DMS53 treated with DMSO at 0.1 percent for 48 hours (cell line): ENCODE measurements around the gene CFAP210.
A peak's percentile ranks its signal among the peaks of the same experiment; 100 is the strongest.

Experiments used
- DNase-seq: peaks from one replicate; lab custom pipeline; 2025; ENCODE audit not compliant: unreplicated experiment; lab: John Stamatoyannopoulos, UW

CFAP210 gene

DNA sequence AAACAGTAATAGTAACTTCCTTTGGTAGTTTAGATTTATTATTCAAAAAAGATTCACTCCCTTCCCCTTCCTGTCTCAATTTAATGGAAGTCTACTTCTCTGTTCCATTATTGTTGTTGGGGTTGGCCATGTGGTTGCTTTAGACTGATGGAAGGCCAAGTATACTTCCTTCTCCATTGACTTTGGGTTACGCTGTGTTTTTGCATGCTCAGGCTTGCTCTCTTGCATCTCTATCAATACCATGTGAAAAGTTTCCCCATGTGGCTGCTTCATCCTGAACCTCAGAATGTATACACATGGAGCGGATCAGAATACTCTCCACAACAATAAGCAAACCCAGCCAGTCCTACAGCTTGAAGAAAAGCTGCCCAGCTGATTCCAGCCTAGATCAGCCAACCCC, 20.3 kb downstream of the CFAP210 start:
- DNase-seq: no peak

DNA sequence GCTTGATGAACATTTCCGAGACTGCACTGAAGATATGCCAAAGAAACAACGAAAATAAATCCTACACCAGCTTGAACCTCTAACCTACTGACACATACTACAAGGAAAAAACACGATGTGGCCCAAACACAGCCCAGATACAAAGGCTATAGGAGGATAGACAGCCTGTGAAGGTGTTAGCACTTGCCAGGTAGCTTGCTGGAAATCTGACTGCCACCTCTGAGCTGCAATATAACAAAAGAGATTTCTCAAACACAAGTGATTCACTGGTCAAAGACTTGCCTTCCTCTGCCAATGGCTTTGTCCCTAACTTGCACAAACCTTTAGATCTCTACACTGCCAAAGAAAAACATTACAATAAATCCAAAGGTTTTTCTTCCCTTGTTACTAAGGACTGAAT, 21.1 kb downstream of the CFAP210 start:
- no peak for DNase-seq

DNA sequence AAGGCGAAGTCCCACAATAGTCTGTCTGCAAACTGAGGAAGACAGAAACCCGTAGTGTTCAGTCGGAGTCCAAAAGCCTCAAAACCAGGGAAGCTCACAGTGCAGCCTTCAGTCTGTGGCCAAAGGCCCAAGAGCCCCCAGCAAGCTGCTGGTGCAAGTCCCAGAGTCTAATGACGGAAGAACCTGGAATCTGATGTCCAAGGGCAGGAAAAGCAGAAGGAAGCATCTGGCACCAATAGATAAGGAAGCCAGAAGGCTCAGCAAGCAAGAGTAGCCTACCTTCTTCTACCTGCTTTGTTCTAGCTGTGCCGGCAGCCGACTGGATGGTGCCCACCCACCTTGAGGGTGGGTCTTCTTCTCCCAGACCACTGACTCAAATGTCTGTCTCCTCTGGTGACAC, 21.8 kb downstream of the CFAP210 start:
- DNase-seq: no peak

DNA sequence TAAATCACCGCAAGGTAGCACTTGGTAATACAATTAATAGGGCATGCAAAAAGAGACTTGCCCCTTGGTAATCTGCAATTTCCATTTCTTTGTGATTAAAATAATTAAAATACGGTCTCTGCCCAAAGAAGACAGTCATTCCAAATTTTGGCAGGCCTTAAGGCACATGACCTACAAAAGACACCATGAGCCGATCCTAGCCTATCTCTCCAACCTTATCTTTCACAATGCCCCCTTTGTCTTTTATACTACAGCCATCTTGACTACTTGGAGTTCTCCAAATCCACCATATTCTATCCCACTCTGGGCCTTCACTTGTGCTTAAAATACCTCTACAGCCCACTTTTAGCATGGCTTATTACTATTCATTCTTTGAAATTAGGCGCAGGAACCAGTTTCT, 23.3 kb downstream of the CFAP210 start:
- DNase-seq: no peak

DNA sequence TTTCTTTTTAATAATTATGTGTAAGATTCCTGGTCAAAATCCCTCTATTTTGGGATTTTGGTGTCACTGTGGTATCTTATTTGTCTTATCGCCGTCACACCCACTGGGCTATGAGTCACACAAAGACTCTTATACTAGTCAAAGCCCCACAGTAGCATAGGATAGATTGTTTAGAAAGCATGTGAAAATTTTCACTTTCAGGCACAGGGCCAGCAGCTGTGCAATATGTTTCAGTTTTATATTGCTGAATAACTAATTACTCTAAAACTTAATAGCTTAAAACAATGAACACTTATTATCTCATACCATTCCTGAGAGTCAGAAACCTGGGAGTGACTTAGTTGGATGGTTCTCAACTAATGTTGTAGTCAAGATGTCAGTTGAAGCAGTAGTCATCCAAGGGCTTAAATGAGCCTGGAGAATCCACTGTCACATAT, 24.0 kb downstream of the CFAP210 start:
- no peak for DNase-seq

DNA sequence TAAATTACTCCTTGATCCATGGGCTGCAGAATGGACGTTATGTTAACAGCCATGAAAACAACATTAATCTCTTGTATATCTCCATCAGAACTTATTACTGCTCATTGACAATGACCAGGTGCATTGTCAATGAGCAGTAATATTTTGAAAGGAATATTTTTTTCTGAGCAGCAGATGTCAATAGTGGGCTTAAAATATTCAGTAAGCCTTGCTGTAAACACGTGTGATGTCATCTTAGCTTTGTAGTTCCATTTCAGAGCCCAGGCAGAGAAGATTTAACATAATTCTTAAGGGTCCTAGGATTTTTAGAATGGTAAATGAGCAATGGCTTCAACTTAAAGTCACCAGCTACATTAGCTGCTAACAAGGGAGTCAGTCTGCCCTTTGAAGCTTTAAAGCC, 26.6 kb downstream of the CFAP210 start:
- DNase-seq: no peak

DNA sequence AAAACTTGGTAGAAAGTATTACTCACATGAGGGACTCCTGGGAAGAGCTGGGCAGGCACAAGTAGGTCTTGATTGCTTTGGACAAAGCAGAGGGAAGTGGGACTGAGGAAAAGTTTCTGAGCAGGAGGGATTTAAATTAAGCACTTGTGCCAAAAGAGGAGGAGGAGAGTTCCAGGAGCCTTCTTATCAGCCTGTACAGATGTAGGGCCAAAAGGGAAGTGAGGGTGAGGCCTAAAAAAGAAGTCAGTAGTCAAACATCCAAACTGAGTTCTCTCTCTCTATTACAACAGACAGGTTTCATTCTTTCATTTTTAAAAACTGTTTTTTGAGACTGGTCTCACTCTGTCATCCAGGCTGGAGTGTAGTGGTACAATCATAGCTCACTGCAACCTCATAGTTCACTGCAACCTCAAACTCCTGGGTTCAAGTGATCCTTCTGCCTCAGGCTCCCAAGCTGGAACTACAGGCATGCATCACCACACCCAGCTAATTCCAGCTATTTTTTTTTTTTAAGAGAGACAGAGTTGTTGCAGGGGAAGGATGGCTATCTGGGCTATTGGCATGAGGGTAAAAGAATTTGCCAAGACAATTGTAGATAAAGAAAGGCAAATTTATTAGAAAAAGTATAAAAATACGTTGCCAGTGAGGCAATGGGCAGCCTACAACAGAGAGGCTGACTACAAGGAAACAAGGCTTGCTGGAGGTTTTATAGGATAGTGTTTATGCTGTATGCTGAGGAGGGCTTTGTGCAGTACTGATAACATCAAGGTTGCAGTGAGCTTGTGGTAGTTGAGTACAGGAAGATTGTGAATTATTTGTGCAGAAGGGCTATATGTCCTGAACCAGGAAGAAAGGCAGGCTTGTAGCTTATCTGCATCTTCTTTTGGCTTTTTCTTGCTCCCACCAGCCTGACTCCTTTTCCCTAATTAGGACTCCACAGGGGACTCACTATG, 29.0 kb downstream of the CFAP210 start:
- no peak for DNase-seq

DNA sequence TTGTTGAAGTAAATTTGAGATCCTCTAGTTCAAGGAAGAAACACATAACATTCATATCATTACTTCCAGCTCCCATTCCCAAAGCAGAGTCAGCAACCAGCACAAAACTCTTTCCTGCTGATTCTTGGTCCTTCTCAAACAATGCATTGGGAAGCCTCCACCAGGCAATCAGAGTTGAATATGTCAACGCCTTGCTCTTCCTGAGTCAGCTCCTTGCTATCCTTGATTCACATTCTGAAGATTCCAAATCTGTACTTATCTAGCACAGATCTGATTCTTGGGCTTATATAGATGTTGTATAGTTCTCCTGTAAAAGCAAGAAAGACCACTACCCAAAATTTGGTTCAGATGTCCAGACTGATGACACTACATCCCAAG, 29.6 kb downstream of the CFAP210 start:
- no peak for DNase-seq

DNA sequence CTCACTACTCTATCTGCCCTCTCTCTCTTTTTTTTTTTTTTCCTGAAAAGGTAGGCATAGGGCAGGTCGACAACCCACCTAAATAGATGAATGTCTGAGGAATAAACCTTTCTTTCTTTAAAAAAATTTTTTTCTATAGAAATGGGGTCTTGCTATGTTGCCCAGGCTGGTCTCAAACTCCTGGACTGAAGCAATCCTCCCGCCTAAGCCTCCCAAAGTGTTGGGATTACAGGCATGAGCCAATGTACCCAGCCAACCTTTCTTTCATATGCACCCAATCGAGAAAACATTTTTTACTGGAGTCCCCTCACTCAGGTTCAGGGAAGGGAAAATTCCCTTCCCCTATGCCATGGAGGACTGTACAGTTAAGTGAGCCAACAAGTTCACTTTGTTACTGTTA, 31.0 kb downstream of the CFAP210 start:
- no peak for DNase-seq

DNA sequence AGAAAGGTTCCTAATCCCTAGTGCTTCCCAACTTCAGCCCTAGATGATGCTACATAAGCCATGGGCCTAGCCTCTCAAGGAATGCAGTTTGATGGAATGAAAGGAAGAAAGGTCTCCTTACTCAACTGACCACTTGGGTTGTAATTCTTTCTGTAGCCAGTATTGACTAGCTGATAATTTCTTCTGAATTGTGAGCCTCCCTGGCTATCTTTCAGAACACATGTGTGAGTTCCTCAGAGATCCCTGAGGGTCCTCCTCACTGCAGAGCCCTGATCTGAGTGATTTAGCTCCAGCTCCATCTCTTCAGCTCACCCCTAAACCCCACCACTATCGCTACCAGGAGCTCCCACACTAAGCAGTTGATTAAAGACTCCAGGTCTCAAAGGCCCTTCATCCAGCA, 31.5 kb downstream of the CFAP210 start:
- no peak for DNase-seq

DNA sequence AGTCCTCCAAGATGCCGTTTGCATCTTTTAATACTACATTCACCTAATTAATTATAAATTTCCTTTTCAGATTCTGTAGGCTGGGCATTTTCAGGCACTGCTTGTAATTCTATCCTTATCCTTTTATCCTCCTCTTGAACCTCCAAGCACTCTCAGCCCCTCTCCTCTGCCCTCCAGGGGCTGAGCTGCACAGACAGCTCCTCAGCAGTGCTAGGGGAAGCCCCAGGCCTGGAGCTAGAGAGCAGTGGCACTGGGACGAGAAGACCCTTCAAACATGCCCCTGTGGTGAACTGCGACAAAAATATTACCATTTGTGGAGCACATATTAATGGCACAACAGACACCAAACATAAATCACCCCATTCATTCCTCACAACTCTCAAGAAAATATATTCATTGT, 32.9 kb downstream of the CFAP210 start:
- no peak for DNase-seq

DNA sequence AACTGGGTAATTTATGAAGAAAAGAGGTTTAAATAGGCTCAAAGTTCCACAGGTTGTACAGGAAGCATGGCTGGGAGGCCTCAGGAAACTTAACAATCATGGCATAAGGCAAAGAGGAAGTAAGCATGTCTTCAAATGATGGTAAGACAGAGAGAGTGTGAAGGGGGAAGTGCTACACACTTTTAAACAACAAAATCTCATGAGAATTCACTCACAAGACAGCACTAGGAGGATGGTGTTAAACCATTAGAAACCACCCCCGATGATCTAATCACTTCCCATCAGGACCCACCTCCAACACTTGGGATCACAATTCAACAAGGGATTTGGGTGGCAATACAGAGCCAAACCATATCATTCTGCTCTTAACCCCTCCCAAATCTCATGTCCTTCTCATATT, 34.9 kb downstream of the CFAP210 start:
- DNase-seq: no peak

DNA sequence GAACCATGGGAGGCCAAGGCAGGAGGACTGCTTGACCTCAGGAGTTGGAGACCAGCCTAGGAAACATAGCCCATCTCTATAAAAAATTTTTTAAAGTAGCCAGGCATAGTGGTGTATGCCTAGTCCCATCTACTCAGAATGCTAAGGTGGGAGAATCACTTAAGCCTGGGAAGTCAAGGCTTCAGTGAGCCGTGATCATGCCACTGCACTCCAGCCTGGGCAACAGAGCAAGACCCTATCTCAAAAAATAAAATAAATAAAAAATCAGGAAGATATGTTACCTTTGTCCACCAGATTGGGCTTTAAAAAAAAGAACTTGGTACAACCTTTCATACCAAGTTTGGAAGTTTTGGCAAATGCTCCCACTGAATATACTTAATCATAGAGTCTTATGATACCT, 35.3 kb downstream of the CFAP210 start:
- no peak for DNase-seq

DNA sequence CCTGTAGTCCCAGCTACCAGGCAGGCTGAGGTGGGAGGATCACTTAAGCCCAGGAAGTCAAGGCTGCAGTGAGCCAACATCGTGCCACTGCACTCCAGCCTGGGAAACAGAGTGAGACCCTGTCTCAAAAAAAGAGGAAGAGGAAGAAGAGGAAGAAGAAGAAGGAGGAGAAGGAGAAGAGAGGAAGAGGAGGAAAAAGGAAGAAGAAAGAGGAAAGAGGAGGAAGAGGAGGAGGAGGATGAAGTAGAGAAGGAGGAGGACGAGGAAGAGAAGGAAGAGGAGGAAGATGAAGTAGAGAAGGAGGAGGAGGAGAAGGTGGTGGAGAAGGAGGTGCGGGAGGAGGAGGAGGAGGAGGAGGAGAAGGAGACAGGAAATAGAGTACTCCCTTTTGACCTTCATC, 38.0 kb downstream of the CFAP210 start:
- no peak for DNase-seq

DNA sequence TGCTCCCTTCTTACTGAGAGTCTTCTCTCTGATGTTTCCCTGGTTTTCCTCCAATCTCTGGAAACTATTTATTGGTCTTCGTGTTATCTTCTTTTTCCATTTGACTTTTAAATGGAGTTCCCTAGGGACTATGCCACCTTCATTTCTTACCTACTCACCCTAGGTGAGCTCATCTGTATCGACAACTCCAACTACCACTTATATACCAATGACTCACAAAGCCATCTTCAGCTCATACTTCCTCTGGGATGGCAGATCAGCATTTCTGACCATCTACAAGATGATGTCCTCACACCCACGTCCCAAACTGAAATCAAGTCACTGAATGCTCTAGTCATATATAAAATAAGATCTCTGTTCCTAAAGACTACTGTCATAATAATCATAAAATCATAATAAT, 40.6 kb downstream of the CFAP210 start:
- peak; percentile 51 for DNase-seq

DNA sequence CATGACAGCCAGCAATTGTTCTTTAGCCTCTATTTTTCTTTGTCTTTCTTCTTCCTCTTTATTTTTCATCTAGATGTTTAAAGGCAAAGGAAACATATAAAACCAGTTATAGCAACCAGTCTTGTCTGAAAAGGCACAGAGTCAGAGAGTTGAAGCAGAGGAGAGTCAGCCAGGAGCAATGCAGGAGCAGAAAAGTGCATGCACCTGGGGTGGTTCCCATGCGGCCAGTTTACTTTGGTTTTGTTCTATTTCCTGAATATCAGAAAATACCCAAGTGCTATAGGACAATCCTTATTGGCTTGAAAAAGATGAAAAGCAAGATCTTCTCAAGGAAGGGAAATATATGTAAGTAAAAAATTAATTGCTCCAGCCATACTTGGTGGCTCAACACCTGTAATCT, 44.9 kb downstream of the CFAP210 start:
- DNase-seq: no peak

DNA sequence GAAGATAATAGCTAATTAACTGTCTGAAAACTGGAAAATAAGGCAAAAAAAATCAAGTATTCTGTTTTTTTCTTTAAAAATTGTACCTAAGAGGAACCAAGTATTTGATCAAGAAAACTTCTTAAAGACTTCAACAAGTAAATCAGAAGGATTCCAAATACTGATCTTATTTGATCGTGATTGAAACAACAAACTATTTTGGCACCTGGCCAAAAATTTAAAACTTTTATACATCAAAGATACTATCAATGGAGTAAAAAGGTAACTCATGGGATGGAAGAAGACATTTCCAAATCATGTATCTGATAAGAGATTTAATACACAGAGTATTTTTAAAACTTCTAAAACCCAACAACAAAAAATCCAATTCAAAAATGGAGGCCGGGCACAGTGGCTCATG, 46.7 kb downstream of the CFAP210 start:
- DNase-seq: no peak

DNA sequence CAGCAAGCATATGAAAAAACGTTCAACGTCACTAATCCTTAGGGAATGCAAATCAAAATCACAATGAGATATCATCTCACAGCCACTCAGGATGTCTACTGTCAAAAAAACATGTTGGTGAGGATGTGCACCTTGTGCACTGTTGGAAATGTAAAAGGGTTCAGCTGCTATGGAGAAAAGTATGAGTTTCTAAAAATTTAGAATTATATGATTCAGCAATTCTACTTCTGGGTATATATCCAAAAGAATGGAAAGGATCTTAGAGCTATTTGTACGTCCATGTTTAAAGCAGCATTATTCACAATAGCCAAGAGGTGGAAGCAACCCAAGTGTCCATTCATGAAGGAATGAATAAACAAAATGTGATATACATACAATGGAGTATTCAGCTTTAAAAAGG, 50.0 kb downstream of the CFAP210 start:
- no peak for DNase-seq

DNA sequence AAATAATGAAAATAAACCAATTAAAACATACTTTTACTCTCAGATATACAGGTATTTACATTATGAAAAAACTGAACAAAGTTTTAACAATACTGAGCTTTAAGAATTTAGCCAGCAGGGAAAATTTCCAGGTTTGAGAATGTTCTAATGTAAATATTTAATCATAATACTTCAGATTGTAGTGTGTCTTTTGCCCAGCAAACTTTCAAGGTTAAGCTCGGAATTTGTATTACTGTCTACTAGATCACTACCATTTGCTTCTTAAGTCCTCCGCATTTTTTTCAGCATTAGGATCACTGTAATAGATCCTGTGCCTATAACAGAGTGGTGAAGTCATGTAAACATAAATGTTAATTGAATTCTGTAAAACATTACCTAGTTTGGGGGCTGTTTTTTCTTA, 52.7 kb downstream of the CFAP210 start:
- DNase-seq: no peak

DNA sequence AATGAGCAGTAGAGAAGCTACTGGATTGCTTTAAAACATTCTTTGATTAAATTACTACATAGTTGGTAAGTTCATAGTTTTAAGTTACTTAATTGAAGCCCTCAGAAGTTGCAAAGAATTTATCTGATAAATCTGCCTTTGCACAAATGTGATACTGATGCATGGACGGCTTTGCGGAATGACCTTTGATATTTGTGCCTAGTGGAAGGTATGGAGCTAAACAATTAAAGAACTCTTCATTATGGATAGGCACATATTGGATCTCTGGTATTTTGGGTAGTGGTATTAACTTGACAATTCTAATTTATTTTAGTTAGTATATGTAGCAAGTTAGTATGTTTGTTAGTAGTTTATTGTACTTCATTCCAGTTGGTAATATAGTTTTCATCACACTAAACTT, 54.1 kb downstream of the CFAP210 start:
- no peak for DNase-seq

DNA sequence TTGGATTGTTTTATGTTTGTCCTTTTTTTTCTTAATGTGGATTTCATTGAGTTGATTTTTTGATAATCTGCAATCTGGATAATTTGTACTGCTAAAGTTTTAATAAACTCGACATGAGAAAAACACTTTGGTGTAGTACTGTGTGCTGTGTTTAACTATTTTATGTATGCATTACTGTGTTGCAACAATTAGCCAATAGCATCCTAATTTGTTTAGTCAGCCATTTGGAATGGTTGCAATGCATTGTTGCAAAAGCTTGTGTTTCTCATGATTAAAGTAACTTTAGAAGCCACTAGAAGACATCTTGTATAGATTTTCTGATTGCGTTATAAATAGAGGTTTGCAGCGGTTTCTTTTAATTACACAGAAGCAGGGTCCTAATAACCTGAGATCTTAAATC, 56.6 kb downstream of the CFAP210 start:
- no peak for DNase-seq

DNA sequence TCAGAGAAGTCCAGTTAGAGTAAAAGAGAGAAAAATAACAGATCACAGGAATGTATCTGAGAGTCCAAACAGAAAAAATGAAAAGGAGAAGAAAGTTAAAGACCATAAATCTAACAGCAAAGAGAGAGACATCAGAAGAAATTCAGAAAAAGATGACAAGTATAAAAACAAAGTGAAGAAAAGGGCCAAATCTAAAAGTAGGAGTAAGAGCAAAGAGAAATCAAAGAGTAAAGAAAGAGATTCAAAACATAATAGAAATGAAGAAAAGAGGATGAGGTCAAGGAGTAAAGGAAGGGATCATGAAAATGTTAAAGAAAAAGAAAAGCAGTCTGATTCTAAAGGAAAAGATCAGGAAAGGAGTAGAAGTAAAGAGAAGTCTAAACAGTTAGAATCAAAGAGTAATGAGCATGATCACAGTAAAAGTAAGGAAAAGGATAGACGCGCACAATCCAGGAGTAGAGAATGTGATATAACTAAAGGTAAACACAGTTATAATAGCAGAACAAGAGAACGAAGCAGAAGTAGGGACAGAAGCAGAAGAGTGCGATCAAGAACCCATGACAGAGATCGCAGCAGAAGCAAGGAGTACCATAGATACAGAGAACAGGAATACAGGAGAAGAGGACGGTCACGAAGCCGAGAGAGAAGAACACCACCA, 57.6 kb downstream of the CFAP210 start:
- no peak for DNase-seq

DNA sequence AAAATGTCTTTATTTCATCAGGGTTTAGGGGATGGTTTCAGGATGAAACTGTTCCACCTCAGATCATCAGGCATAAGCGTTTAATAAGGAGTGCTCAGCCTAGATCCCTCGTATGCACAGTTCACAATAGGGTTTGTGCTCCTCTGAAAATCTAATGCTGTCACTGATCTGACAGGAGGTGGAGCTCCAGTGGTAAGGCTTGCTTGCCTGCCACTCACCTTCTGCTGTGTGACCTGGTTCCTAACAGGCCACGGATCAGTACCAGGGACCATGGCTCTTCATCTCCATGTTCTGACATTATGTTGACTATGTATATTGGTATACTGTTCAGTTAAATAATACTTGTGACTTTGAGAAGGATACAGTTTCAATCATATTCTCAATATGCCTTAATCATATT, 68.4 kb downstream of the CFAP210 start:
- DNase-seq: no peak
